Measurements from ENCODE around the gene PKN2. TPM values are rescaled to one million over a fixed set of nuclear protein-coding genes. Genes with fewer than 3 reads are reported as not detected.
"Not testable (repeated sequence)": the region's sequence is repeated elsewhere in the genome, so short reads cannot be mapped to it uniquely, and the experiment has no call there.

The PKN2 gene
- total and polyA plus RNA-seq, 2 of the 8 experiments (the other 6 are each of a cell fraction or from before 2014, with no cell fraction given), result 7.8 to 32.0 TPM

DNA sequence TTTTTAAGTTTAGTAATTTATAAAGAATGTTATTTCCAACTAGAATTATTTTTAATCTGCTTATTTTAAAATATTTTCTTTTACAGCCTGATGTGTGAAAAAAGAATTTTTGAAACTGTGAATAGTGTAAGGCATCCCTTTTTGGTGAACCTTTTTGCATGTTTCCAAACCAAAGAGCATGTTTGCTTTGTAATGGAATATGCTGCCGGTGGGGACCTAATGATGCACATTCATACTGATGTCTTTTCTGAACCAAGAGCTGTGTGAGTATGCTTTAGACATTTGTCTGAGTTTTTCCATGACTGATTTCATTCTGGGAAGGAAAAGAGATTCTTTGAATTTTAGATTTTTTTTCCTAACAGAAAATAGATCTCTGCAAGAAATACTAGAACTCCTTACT lies 129.4 kb downstream of the PKN2 start (continued):
- TF ChIP-seq TAF7 (optimal IDR thresholded peaks at IDR 0.05; ENCODE audit: borderline replicate concordance, low read depth, low read length) (no peak), SAP30 (IDR thresholded peaks at IDR 0.05; ENCODE audit: insufficient read depth, insufficient replicate concordance, low read length) (no peak), E2F6 (IDR thresholded peaks at IDR 0.05) (no peak), JUN (IDR thresholded peaks at IDR 0.05; ENCODE audit: low read depth, low read length) (no peak)

DNA sequence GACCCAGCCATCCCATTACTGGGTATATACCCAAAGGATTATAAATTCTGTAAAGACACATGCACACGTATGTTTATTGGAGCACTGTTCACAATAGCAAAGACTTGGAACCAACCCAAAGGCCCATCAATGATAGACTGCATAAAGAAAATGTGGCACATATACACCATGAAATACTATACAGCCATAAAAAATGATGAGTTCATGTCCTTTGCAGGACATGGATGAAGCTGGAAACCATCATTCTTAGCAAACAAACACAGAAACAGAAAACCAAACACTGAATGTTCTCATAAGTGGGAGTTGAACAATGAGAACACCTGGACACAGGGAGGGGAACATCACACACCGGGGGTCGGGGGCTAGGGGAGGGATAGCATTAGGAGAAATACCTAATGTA lies 135.6 kb downstream of the PKN2 start:
- H3K79me2 ChIP-seq (ENCODE audit: control insufficient read depth in 1 of 2, insufficient read depth in 2 of 2, low read length in 2 of 2); H2BK120ac ChIP-seq (replicated peaks; ENCODE audit: low read depth, low read length); H2AFZ ChIP-seq (ENCODE audit: low read length); H3K9ac ChIP-seq (replicated peaks in 1 of 4; ENCODE audit: extremely low read depth in 1 of 4, low read depth in 3 of 4, low read length in 3 of 4); DNase-seq (ENCODE audit: low read depth in 1 of 2, low spot score in 2 of 2); H3K23me2 ChIP-seq (ENCODE audit: low read depth, low read length); H4K20me1 ChIP-seq (replicated peaks in 1 of 2; ENCODE audit: control insufficient read depth in 1 of 2, insufficient read depth in 2 of 2, low read length in 2 of 2); H3K27me3 ChIP-seq (replicated peaks in 1 of 4; ENCODE audit: control insufficient read depth in 3 of 4, extremely low read depth in 1 of 4, insufficient read depth in 3 of 4, low read length in 3 of 4); H3K56ac ChIP-seq (replicated peaks; ENCODE audit: insufficient read length, low read depth, low read length); H2BK12ac ChIP-seq (ENCODE audit: low read depth, low read length); H2BK20ac ChIP-seq (ENCODE audit: low read length); H2BK15ac ChIP-seq (ENCODE audit: low read length); H3K23ac ChIP-seq (ENCODE audit: insufficient read length); H4K5ac ChIP-seq (ENCODE audit: insufficient read length, low read depth, low read length); H3K18ac ChIP-seq (ENCODE audit: extremely low read depth, low read length); H3K4me1 ChIP-seq (replicated peaks in 1 of 4; ENCODE audit: control insufficient read depth in 3 of 4, insufficient read depth in 4 of 4, low read length in 3 of 4); H3K4me2 ChIP-seq (ENCODE audit: insufficient read depth in 1 of 2, low read depth in 2 of 2, low read length in 2 of 2); H3K27ac ChIP-seq (ENCODE audit: low read depth, low read length); H3K14ac ChIP-seq (ENCODE audit: insufficient read length); H2BK5ac ChIP-seq (ENCODE audit: low read depth, low read length); H3K4me3 ChIP-seq (ENCODE audit: extremely low read depth in 1 of 4, insufficient read depth in 2 of 4, low read depth in 3 of 4, low read length in 4 of 4); H4K8ac ChIP-seq (ENCODE audit: extremely low read depth, insufficient read depth, low read length); H3K4ac ChIP-seq (replicated peaks; ENCODE audit: insufficient read length, low read depth, low read length); H3K79me1 ChIP-seq (ENCODE audit: low read depth, low read length); H3K36me3 ChIP-seq (ENCODE audit: control insufficient read depth in 2 of 4, insufficient read depth in 4 of 4, low read length in 3 of 4); H2AK5ac ChIP-seq (ENCODE audit: low read depth, low read length); H3K9me3 ChIP-seq (ENCODE audit: insufficient read depth in 2 of 2, low read depth in 1 of 2, low read length in 1 of 2); H4K91ac ChIP-seq (replicated peaks; ENCODE audit: insufficient read length, low read length); POLR2A ChIA-PET (ENCODE audit: partially characterized antibody); FAIRE-seq: not testable (repeated sequence)
- CTCF ChIA-PET (ENCODE audit: partially characterized antibody), result interaction anchor here (0.6 to 1.8 kb wide), 2 partner anchors 8 to 10 kb away, joined by 3 to 5 read pairs; no protein-coding TSS in a partner anchor
- 90% methylated on average over 3 of the region's 3 CpGs; no CpG with 5 or more reads in 1 of the 2 experiments for WGBS, 2 experiments (ENCODE audit: extremely low coverage in 1 of 2, insufficient coverage in 1 of 2, insufficient read length in 1 of 2, insufficient replicate concordance in 2 of 2, low coverage in 1 of 2, low lambda C conversion rate in 2 of 2, missing lambda C conversion rate in 1 of 2)

Measured in H1 (cell line).